Measurements from ENCODE around the gene PKP1.

PKP1 gene

GRCh38 chr1:201361652-201362504 is 78.6 kb downstream of the PKP1 start:
- Histone ChIP-seq H3K9ac (no peak overlapping the region), H3K4me2 (peak overlapping the region; percentile 76), H3K36me3 (no peaks in the 10 kb centered on the region), H3K9me3 (no peaks in the 10 kb centered on the region), H3K4me1 (peaks cover 61% of the 10 kb centered on the region), H3K4me3 (no peak overlapping the region), H3K27ac (no peak overlapping the region; the same call in 1 of the 2 replicates), H4K20me1 (no peaks in the 10 kb centered on the region), H3K27me3 (no peaks in the 10 kb centered on the region)
- no peak for TF ChIP-seq Cebpa-rat (IDR thresholded peaks at IDR 0.05)

DNA sequence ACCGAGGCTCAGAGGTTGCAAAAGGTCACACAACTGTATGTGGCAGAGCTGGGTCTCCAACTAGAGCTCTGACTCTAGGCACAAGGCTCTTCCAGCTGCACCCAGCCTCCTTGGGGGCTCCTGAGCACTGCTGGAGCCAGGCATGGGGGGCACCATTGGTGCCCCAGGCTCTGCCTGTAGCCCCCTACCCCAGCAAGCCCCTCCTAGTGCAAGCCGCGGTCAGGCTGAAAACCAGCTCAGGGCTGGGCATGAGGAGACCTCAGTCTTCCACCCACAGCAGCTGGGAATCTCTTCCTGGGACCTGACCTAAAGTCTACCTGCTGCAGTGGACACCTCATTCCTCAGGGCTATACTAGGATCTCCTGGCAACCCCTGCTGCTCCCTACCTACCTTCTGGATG is 79.6 kb downstream of the PKP1 start:
- Histone ChIP-seq H3K27ac (no peak overlapping the region), H3K4me3 (no peak overlapping the region), H4K20me1 (no peaks in the 10 kb centered on the region), H3K4me1 (peaks cover 68% of the 10 kb centered on the region), H3K4me2 (peak overlapping the region; percentile 62; the same call in 1 of the 2 replicates), H3K9ac (no peak overlapping the region), H3K9me3 (no peaks in the 10 kb centered on the region), H3K36me3 (no peaks in the 10 kb centered on the region), H3K27me3 (no peaks in the 10 kb centered on the region)
- no peak for TF ChIP-seq Cebpa-rat (IDR thresholded peaks at IDR 0.05)

GRCh38 chr1:201363467-201363866 is 80.2 kb downstream of the PKP1 start:
- Histone ChIP-seq H3K36me3 (no peaks in the 10 kb centered on the region), H3K4me1 (peaks cover 74% of the 10 kb centered on the region), H3K27me3 (no peaks in the 10 kb centered on the region), H3K4me3 (no peak overlapping the region), H3K4me2 (peak overlapping the region; percentile 62; the same call in 1 of the 2 replicates), H3K27ac (no peak overlapping the region), H4K20me1 (no peaks in the 10 kb centered on the region), H3K9me3 (no peaks in the 10 kb centered on the region), H3K9ac (no peak overlapping the region)
- no peak for TF ChIP-seq Cebpa-rat (IDR thresholded peaks at IDR 0.05)

DNA sequence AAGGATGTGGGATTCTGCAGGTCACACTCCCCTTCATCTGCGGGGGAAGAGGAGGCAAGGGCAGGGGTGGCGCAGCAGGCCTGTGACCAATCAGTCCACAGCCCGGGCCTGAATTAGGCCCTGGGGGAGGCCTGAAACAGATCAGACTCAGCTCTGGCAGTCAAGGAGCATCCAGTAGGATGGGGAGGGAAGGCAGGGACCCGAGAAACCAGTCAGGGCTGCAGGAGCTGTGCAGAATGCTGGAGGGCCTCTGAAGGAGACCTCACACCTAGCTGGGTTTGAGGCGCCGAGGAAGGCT is 81.5 kb downstream of the PKP1 start:
- Histone ChIP-seq H4K20me1 (no peaks in the 10 kb centered on the region), H3K9me3 (no peaks in the 10 kb centered on the region), H3K9ac (no peak overlapping the region), H3K36me3 (no peaks in the 10 kb centered on the region), H3K4me2 (peak overlapping the region; percentile 62), H3K27me3 (no peaks in the 10 kb centered on the region), H3K27ac (no peak overlapping the region), H3K4me3 (no peak overlapping the region), H3K4me1 (peaks cover 75% of the 10 kb centered on the region)
- TF ChIP-seq Cebpa-rat (IDR thresholded peaks at IDR 0.05): no peak

DNA sequence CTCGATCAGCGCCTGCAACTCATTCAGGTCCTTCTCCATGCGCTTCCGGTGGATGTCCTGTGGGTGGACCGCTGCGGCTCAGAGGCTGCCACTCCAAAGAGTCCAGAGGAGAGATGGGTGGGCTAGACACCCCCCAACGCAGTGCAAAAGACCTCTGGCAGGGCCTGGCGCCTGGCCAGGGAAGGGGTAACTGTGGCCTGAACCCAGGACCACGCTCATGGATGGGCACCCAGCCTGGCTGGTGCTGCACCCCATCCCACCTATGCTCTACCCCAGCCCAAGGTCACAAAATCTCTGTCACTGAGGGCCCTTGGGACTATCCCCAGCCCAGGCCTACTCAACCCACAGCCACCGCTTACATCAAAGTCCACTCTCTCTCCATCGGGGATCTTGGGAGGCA is 81.9 kb downstream of the PKP1 start:
- Histone ChIP-seq H3K4me1 (peaks cover 79% of the 10 kb centered on the region), H3K9ac (no peak overlapping the region)
- no peak for TF ChIP-seq Cebpa-rat (IDR thresholded peaks at IDR 0.05)

DNA sequence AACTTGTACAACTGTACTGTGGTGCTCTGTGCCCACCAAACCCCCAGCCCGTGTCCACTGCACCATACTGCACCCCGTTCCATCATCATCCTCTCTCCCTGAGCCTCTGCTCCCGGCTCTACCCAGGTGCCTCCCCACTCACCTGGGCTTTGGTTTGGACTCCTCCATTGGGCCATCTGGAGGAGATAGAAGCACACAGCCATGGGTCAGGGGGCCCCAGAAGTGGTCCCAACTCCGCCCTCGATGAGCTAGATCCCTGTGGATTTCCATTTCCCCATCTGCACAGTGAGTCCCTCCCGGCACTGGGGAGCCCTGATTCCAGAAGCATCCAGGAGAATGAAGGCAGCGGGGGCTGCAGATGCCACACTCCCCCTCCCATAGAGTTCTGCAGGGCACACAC is 83.4 kb downstream of the PKP1 start:
- no peaks in the 10 kb centered on the region for H4K20me1 ChIP-seq

More for the DNA sequence above, 81.9 kb downstream of the PKP1 start:
- Histone ChIP-seq H3K27me3 (no peaks in the 10 kb centered on the region), H3K9me3 (no peaks in the 10 kb centered on the region), H3K36me3 (no peaks in the 10 kb centered on the region), H3K4me2 (peak overlapping the region; percentile 62), H4K20me1 (no peaks in the 10 kb centered on the region), H3K27ac (no peak overlapping the region), H3K4me3 (no peak overlapping the region)

DNA sequence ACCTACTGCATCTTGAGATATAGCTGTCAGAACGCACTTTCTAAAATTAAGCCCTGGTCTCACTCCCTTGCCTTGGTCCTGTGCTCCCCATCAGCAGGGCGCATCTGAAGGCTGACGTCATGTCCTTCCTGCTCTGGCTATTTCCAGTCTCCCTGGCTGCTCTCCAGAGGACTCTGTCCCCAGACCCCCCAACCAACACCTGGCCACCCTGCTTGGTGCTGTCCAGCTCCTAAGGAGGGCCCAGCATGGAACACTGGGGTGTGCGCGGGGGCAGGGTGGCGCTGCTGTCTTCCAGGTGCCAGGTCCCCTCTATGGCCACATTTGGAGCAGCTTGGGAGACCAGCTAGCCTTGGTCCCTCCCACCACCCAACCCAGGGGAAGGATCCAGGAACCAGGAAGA is 85.9 kb downstream of the PKP1 start:
- H3K27me3 ChIP-seq: no peaks in the 10 kb centered on the region

More for the DNA sequence above, 83.4 kb downstream of the PKP1 start:
- H3K4me1 ChIP-seq: peaks cover 85% of the 10 kb centered on the region
- no peaks in the 10 kb centered on the region for H3K36me3 ChIP-seq
- no peak for TF ChIP-seq Cebpa-rat (IDR thresholded peaks at IDR 0.05)
- H3K27ac ChIP-seq: no peak overlapping the region
- no peak overlapping the region for H3K9ac ChIP-seq
- no peak overlapping the region for H3K4me3 ChIP-seq
- no peaks in the 10 kb centered on the region for H3K9me3 ChIP-seq
- H3K4me2 ChIP-seq: no peak overlapping the region
- no peaks in the 10 kb centered on the region for H3K27me3 ChIP-seq

DNA sequence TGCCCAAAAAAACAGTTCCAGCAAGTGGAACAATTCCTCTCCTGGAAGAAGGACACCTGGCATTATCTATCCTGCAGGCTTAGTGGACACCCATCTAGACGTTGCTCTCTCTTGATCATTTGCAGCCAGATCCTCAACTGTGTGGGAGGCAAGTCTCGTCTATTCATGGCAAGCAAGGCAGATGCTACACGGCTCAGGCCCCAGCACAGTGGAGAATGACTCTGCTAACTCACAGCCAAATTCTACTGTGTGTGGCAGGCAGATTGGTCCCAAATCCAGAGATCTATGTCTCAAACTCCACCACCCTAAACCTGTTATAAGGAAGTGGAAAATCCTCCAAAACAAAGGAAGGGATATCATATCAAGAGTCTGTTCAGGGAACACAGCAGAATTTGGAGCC is 87.2 kb downstream of the PKP1 start:
- no peaks in the 10 kb centered on the region for H3K27me3 ChIP-seq
- peak overlapping the region; percentile 95 for H3K4me2 ChIP-seq
- H3K4me3 ChIP-seq: no peak overlapping the region
- no peaks in the 10 kb centered on the region for H3K36me3 ChIP-seq
- H3K9ac ChIP-seq: no peak overlapping the region
- no peaks in the 10 kb centered on the region for H3K9me3 ChIP-seq
- no peak overlapping the region for H3K27ac ChIP-seq
- no peaks in the 10 kb centered on the region for H4K20me1 ChIP-seq
- no peak for TF ChIP-seq Cebpa-rat (IDR thresholded peaks at IDR 0.05)
- H3K4me1 ChIP-seq: peaks cover 60% of the 10 kb centered on the region

More for the DNA sequence above, 85.9 kb downstream of the PKP1 start:
- Histone ChIP-seq H3K4me3 (peak overlapping the region; percentile 41), H3K9me3 (no peaks in the 10 kb centered on the region), H3K4me1 (peaks cover 68% of the 10 kb centered on the region), H3K4me2 (peak overlapping the region; percentile 95), H4K20me1 (no peaks in the 10 kb centered on the region), H3K36me3 (no peaks in the 10 kb centered on the region), H3K9ac (peak overlapping the region; percentile 58), H3K27ac (peak overlapping the region; percentile 71)
- no peak for TF ChIP-seq Cebpa-rat (IDR thresholded peaks at IDR 0.05)

DNA sequence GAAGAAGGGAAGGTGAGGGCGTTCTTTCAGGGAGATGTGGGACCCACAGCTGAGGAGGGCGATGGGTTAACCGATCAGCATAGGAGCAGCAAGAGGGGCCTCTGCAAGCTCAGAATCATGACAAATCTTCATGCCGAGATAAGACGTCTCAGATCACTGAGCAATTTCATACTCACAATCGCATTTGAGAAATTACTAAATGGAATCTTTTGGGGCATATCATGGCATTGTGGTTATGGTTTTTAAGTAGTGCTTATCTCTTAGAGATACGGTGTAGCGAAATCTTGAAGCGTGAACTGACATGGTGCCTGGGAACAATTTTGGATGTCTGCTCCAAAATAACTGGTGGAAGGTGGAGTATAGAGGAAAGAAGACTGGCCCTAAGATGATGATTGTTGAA is 88.0 kb downstream of the PKP1 start:
- Histone ChIP-seq H3K4me1 (peaks cover 62% of the 10 kb centered on the region), H3K9ac (no peak overlapping the region), H3K4me3 (no peak overlapping the region), H3K36me3 (no peaks in the 10 kb centered on the region), H3K4me2 (peak overlapping the region; percentile 95), H3K9me3 (no peaks in the 10 kb centered on the region), H4K20me1 (no peaks in the 10 kb centered on the region), H3K27ac (no peak overlapping the region; the same call in 1 of the 2 replicates), H3K27me3 (no peaks in the 10 kb centered on the region)
- no peak for TF ChIP-seq Cebpa-rat (IDR thresholded peaks at IDR 0.05)

- Histone ChIP-seq H3K4me2 (peak overlapping the region; percentile 95), H3K9me3 (no peaks in the 10 kb centered on the region), H3K36me3 (no peaks in the 10 kb centered on the region), H4K20me1 (no peaks in the 10 kb centered on the region), H3K27ac (no peak overlapping the region), H3K9ac (no peak overlapping the region), H3K4me3 (no peak overlapping the region), H3K27me3 (no peaks in the 10 kb centered on the region), H3K4me1 (peaks cover 62% of the 10 kb centered on the region)
- TF ChIP-seq Cebpa-rat (IDR thresholded peaks at IDR 0.05): no peak
Observed at GRCh38 chr1:201371792-201372191, 88.5 kb downstream of the PKP1 start.

All from BLaER1 (cell line).